OCI-LY7 (cell line): ENCODE measurements around the gene GRIK2.

Experiments
- CTCF ChIP-seq: fragments of 200-600 bp; sonication (generic); conservative IDR thresholded peaks from 2 replicates; pipeline ENCODE4 v1.5.1; 2014; ENCODE audit warnings: mild to moderate bottlenecking, antibody characterized with exemption, low read length, moderate library complexity, mixed read lengths
- EZH2phosphoT487 ChIP-seq: fragments of 200-600 bp; sonication (generic); IDR thresholded peaks from 2 replicates; pipeline ENCODE4 v1.6.1; 2018; ENCODE audit warnings: low read depth, borderline replicate concordance, mild to moderate bottlenecking, mixed run types, antibody characterized with exemption, low read length, moderate library complexity, mixed read lengths

- TF ChIP-seq CTCF = no peak
- TF ChIP-seq EZH2phosphoT487 = no peak
Measured at GRCh38 chr6:101816716-101817115, 423.2 kb downstream of the GRIK2 start.
